Dedifferentiated amniotic fluid mesenchymal stem cell (primary cell): ENCODE results near the gene CD44.

Experiments used
- DNase-seq: peaks from one replicate; pipeline ENCODE4 v3.0.0-alpha.2; 2016; ENCODE audit errors: extremely low spot score

The CD44 gene

GRCh38 chr11:35112056-35112845, 26.7 kb upstream of the CD44 start:
- no peak for DNase-seq

- DNase-seq, result no peak
Observed at GRCh38 chr11:35112846-35113105, 26.2 kb upstream of the CD44 start.

GRCh38 chr11:35114906-35115687, 23.9 kb upstream of the CD44 start:
- no peak for DNase-seq

- no peak for DNase-seq
Observed at GRCh38 chr11:35115688-35116030, 23.3 kb upstream of the CD44 start.

- DNase-seq, result no peak
Observed at GRCh38 chr11:35116245-35116644, 22.7 kb upstream of the CD44 start.

GRCh38 chr11:35116762-35117640, 22.0 kb upstream of the CD44 start:
- no peak for DNase-seq

- no peak for DNase-seq
Observed at GRCh38 chr11:35118906-35119305, 20.1 kb upstream of the CD44 start.

GRCh38 chr11:35121326-35121865, 17.6 kb upstream of the CD44 start:
- DNase-seq, result no peak

- no peak for DNase-seq
Observed at GRCh38 chr11:35122308-35122707, 16.7 kb upstream of the CD44 start.

GRCh38 chr11:35126000-35126878, 12.7 kb upstream of the CD44 start:
- DNase-seq, result no peak

- no peak for DNase-seq
Observed at GRCh38 chr11:35126879-35127581, 11.9 kb upstream of the CD44 start.

GRCh38 chr11:35127619-35128018, 11.4 kb upstream of the CD44 start:
- DNase-seq, result no peak

- no peak for DNase-seq
Observed at GRCh38 chr11:35131094-35131493, 7.9 kb upstream of the CD44 start.

- no peak for DNase-seq
Observed at GRCh38 chr11:35131886-35132285, 7.1 kb upstream of the CD44 start.

GRCh38 chr11:35133656-35134055, 5.3 kb upstream of the CD44 start:
- no peak for DNase-seq

- no peak for DNase-seq
Observed at GRCh38 chr11:35134403-35135148, 4.4 kb upstream of the CD44 start.

GRCh38 chr11:35135222-35135621, 3.7 kb upstream of the CD44 start:
- DNase-seq, result no peak

- no peak for DNase-seq
Observed at GRCh38 chr11:35136311-35136710, 2.7 kb upstream of the CD44 start.

- DNase-seq, result no peak
Observed at GRCh38 chr11:35138058-35138457, 913 bp upstream of the CD44 start.

GRCh38 chr11:35138606-35138942, 397 bp upstream of the CD44 start:
- no peak for DNase-seq
